CD4-positive, alpha-beta T cell treated with Interleukin-21 for 1 hour (primary cell): ENCODE data around the gene HSF5.
A peak's percentile ranks its signal among the peaks of the same experiment; 100 is the strongest.

Experiments used
- DNase-seq: peaks from one replicate; pipeline ENCODE4 v3.0.0-alpha.2; 2020

HSF5 gene, protein sequence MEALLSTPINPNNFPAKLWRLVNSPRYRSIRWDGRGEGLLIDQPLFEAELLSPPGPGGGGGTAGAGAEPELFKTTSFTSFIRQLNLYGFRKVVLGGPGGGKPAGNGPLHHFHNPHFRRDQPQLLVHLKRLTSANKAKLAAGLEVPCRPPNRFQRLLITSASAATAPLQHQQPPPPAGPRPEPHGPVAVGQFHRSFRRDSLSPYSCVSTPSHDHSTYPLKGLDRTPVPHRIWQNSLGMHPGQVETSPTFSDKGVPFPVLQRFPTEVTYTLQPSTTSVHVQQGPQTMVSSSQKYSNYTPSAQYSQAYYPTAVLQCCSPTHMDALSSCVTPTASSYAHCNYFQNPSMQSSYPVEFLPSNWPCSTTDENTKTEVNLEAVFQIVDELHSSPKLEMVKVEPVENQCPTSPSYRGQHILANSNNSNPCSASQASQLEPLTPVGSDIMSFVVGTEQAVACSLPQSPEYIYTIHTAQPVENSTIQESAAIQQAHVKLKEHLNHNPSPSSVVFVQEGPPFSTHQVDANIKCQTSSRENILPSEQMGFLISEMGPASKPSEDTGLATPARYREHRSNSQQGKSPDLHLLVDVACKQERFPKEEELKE

DNA sequence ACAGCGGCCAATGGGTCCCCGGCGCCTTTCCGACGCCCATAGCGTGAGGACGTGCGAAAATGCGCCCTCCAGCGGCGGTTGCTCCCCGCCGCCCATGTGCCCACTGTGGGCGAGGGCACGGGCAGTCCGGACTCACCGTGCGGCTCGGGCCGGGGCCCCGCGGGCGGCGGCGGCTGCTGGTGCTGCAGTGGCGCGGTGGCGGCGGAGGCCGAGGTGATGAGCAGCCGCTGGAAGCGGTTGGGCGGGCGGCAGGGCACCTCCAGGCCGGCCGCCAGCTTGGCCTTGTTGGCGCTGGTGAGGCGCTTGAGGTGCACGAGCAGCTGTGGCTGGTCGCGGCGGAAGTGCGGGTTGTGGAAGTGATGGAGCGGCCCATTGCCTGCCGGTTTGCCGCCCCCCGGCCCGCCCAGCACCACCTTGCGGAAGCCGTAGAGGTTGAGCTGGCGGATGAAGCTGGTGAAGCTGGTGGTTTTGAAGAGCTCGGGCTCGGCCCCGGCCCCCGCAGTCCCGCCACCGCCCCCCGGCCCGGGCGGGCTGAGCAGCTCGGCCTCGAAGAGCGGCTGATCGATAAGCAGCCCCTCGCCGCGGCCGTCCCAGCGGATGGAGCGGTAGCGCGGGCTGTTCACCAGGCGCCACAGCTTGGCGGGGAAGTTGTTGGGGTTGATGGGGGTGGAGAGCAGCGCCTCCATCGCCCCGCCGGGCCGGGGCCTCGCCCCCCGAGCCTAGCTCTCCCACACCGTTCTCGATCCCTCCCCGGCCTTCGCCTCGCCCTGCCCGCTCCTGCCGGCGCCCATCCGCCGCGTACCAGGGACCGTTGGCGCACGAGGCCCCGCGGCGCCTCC is at the start of gene HSF5:
Gene HSF5 (minus strand): TSS at position 820 of the 839 bp plus-strand sequence. CDS start 134 bp downstream, at position 686.
- peak; percentile 79 for DNase-seq

DNA sequence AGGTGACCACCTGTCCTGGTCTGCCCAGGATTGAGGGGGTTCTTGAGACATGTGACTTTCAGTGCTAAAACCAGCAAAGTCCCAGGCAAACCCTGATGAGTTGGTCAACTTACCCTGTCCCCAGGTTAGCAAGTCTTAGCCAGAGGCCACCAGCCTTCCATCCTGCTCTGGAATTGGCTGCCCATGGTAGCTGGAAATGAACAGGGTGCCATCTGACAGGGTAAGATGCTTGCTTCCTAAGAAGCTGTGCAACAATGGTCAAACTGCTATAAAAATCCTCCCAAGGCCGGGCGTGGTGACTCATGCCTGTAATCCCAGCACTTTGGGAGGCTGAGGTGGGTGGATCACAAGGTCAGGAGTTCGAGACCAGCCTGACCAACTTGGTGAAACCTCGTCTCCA is 49.1 kb upstream of the HSF5 start:
- DNase-seq = no peak

DNA sequence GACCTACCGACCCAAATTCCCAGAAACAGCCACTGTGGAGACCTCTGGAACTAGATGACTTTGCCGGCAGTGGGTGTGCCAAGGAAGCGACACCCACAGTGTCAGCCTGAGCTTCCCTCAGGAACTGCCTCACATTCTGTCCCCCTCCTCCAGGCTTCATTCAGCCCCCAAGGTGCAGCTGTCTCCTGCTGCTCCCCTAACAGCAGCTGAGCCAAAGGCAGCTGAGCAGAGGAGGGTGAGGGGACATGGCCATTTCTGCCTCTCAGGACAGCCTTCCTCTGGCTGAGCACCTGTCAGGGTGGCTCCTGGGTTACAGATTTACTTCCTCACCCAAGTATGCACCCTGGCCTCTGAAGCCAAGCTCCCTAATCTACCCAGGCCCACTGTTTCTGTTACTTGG is 48.3 kb upstream of the HSF5 start:
- DNase-seq = no peak

DNA sequence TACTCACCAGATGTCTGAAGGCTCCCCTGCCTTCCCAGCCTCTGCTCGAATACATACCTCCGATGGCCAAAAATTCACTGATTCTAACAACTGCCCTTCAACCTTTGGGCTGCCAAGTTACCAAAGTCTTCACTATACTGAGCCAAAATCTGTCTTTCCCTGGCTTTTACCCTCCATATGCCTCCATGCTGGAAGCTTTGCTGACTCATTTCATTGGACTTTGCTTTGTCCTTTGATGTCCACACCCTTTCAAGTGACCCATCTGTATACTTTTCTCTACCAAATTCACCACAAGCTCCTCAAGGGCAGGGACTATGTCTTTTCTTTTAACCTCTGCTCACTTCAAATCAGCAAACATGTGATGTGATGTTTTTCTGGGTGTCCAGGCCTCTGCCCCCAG is 47.2 kb upstream of the HSF5 start:
- no peak for DNase-seq

DNA sequence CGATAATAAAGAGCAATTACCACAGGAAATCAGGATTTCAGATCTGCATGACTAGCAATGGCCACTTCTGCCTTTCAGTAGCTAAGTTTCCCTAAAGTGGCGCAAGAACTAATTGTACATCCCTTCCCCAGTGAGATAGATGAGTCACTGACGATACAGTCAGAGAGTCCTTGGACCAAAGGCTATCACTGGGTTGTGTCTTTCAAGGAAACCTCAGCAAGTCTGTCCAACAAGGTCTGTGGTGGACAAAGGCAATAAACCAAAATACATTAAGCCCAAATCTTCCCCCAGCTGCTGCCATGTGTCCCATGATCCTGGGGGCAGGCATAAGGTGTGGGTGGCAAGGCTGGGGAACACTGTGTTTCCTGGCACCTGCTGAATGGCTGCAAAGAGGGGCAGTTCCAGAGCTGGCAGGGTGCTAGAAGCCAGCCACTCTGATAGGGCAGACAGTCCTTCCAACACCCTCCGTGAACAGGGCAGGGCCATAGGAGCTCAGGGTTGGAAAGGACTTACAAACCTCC is 46.8 kb upstream of the HSF5 start:
- no peak for DNase-seq

DNA sequence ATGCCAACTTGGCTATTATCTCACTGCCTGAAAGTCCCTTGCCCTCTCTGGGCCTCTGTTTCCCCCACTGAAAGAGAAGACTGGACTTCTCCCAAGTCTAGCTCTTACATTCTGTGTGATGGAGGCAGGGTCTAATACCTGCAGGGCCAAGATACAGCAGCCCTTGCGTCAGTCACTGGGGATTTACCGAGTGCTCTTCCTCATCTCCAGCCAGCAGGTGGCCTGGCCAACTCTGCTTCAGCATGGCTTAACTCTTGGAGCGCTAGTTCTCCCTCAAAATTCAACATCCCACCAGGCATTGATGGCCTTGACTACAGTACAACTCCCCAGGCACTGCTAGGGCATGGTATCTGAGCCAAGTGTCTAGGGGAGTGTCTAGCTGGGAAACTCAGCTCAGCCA is 46.1 kb upstream of the HSF5 start:
- DNase-seq = no peak

DNA sequence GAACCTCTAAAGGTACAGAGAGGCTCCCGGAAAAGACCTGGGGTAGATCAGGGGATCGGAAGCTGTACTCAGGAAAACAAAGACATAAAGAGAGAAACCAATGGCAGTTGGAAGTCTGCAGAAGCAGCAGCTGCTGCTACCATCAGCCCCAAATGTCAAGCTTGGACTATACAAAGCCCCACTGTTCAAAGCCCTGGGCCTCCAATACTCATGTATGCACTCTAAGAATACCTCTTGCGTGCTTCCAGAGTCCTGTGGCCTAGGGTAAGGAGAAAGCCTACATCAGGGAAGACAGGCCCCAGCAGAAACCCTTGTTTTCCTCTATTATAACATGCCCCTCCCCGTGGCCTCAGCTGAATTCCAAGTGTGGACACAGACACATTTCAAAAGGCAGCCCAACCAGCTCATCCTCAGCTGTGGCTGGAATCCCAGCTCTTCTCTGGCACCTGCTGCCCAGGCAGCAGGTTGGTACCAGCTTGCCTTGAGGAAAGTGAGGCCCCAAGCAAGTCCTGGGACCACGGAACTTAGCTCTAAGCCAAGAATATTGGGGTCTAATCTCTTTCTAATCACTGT is 45.5 kb upstream of the HSF5 start:
- DNase-seq = no peak

DNA sequence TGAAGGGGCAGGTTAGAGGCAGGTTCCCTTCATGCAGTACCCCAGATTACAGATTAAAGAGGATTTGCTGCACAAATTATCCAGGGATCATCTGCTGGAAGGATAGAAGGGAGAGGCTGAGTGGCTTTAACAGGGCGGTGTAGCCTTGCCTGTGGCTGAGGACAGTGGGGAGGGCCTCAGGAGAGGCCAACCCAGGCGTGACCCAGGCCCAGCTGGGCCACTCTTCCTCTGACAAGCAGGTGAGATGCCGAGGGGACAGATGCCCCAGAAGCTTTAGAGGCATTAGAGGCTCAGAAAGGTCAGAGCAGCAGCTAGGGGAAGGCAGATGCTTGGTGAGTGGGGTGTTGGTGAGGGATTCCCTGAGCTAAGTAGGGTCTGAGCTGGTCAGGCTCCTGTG is 44.3 kb upstream of the HSF5 start:
- no peak for DNase-seq

DNA sequence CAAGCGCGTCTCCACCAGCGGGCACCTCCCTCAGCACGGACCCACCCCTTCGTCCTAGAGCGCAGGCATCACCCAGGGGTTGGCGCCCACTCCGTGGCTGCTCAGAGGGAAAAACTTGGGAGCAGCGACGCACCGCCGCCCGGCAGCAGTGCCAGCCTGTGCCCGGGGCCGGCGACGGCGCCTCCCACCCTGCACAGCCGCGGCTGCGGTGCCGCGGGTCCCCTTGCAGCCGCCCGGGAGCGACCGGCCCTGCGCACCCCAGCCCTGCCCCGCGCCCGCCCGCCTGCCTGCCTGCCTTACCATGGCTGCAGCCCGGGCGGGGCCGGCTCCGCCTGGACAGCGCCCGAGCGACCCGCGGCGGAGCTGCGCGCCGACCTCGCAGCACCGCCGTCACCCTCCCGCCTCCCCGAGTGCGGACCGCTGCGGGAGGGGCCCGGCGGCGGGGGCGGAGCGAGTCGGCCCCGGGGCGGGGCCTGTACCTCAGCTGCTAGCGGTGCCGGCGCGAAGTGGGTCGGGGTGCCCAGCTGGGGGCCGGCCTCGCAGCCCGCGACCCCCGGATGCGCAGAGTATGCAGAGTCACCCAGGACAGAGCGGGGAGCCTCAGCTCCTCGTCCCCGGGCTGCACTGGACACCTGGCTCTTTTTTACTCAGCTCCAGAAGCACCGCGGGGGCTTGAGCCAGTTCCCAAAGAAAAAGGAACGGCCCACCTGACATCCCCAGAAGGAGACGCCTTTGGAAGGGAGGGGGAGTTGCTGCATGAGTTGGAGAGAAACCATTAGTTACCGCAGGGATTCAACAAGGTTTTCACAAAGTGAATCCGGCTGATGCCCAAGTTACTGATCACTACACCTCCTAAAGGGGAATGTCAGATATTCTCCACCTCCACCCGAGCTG is 43.7 kb upstream of the HSF5 start:
- DNase-seq = peak; percentile 70

DNA sequence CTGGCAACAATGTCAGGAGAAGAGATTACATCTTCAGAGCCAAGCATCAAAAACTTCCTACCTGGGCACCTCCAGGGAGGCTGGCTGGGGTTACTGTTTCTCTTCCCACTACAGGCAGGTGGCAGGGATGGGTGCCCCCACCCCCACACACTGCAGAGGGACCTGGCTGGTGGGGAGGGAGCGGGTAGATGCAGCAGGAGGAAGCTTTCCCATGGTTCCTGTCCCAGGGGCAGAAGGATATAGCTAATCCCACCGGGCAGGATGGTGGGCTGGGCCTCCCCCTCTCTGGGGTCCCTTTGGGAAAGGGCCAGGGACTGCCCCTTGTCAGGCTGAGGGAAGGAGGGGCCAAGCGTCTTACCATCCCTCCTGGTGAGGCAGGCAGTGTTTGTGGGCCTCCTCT is 42.9 kb upstream of the HSF5 start:
- no peak for DNase-seq

DNA sequence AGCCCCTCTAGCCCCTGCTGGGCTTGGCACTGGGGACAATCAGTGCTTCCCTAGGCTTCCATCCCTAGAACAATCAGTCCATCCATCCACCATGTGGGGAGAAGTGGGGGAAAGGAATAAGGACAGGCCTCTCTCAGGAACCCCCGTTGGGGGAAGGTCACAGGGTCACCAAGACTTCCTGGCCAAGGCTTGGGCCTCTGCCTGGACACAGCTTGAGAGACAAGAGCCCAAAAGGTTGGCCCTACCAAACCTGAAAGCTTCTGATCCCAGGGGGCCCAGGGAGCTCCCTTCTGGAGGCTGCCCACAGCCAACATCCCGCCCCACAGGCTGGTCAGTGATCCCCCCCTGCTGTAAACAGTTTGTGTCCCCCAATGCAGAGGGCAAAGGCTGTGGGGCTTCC is 42.4 kb upstream of the HSF5 start:
- DNase-seq = no peak

DNA sequence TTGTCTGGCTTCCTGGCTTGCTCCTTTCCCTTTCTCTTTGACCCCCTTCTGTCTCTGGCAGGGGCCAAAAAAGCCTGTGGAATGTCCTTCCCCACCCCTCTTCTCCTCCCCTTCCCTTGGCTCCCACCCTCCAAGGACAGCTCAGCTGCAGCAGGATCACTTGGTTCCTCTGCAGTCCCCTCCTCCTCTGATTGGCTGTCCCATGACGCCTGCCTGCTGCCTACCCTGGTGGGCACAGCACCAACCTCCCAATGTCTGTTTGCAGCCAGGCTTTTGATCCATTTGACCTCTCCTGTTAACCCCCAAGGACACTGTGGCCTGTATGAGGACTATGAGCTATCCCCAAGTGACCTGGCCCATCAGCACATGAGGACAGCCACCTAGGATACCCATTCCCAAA is 41.1 kb upstream of the HSF5 start:
- DNase-seq = no peak

DNA sequence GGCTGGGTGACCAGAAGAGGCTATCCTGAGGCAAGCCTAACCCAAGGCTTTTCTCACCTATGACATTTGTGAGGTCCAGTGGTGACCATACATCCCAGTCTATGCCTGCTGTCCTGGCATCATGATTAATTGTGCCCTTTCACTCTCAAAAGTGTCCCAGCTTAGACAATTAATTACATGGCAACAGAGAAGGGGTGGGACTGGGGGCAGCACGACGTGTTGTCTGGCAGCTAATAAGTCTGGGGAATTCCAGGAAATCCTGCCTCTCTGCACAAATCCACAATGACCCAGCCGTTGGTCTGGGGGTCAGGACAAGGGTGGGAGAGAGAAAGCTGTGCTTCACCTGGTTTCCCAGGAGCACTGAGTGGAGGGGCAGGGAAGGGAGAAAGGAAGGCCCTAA is 40.2 kb upstream of the HSF5 start:
- no peak for DNase-seq

DNA sequence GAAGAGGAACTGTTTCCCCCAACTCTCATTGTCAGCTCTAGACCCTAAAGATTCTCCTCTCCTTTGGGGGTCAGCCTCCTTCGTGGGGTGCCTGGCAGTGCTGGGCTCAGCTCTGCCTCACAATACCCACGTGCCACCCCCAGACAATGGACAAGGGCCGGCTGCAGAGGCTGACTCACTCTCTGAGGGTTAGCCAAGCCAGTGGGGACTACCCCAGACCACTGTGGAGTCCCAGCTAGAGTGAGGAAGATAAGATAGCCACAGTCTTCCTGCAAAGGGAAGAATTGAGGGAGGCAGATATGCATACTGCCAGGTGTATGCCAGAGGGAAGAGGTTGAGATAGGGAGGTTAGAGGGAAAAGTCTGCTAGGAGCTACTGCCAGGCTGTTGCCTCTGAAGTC is 39.7 kb upstream of the HSF5 start:
- no peak for DNase-seq

DNA sequence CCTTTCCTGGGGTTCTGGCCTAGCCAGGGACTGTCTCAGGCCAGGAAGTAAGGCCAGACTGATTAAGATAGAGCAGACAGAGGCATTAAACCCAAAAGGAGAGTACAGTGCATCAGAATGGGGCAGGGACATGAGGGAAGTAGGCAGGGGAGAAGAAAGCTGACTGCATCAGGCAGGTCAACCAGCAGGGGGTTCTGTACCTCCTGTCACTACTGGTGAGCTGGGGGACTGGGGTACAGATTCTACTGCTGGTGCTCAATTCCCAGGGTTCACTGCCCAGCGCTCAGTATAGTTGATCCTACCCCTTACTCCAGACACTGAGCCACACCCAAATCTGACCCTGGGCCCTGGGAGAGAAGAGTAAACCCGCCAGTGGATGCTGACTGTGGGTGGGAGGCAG is 39.1 kb upstream of the HSF5 start:
- no peak for DNase-seq

DNA sequence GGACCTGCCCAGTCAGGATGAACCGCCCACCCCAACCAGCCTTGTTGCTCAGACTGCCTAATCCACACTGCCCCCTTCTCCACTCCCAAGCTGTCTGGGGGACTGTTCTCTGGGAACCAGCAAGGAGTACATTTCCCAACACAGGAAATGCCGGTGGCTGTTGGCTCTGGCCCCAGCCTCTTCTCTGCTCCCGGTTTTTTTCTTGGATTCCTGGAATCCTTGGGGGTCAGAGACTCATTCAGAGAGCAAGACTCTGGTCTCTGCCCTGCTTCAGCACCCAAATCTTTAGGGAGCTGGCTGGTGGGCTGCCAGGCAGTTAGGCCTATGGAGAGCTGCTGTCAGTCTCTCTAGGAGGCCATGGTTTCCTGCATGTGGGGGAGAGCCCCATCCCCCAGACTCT is 37.0 kb upstream of the HSF5 start:
- no peak for DNase-seq

DNA sequence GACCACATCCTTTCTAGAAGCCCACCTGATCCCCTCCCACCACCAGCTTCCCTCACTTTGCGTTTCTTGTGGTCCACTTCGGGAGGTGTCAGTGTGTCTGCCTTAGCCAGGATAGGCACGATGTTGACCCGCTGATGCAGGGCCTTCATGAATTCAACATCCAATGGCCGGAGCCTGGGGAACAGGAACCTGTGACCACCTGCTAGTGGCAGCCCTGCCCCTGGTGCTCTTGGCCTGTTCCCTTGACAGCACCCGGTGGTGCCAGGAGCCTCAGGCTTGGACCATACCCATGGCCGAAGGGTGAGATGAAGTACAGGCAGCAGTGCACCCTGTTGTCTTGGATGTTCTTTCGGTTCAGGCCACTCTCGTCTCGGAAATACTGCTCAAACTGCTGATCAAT is 33.5 kb upstream of the HSF5 start:
- DNase-seq = no peak

DNA sequence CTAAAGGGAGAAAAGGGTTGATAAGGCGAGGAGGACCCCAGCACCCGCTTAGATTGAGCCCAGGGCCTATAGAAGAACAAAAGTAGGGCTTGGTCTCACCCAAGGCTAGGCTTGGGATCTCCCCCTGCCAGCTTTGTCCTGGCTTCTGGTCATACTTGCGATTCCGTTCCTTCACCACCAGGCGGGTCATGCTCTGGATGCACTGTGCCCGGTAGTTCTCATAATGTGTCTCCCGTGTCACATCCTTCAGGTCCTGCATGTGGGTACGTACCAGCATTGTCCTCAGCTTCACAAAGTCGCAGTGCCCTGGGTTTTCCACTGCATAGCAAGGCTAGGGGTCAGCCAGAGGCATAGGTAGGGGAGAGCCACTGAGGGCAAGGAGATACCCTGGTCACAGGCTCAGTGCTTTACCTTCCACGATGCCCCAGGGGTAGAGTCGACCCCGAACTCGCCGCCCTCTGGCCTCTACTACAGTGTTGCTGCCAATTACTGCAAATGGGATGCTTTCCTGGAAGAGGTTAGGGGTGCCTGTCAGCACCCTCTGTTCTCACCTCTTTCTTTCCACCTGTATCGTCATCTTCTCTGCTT is 32.7 kb upstream of the HSF5 start:
- DNase-seq = no peak

DNA sequence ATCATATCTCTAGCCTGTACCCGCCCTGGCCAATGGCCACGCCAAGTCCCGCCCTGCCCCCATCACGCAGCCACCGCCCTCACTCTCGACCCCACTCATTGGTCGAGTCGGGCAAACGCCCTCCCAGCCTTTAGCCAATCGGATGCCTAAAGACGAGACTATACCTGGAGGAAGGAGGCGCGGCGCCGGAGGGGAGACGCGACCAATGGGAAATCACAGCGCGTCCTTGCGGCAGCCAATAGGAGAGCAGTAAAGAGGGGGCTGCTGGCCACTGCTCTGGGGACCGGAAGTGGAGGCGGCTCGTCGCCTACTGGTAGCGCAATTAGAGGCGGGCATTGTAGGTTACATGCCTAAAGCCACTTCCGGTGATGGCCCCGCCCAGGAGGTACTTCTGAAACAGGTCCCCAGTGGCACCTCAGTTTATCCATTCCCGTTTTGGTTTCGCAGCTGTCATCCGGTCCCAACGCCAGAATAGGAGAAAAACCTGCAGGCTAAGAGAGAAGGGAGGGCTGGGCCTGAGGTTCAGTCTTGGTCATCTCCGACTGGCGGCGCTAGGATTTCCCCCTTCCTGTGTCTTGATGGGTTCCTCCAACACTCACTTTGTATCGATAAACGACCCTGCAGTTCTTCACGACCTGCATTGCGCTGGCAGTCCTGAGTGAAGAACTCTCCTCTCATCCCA is 29.9 kb upstream of the HSF5 start:
- peak; percentile 100 for DNase-seq

DNA sequence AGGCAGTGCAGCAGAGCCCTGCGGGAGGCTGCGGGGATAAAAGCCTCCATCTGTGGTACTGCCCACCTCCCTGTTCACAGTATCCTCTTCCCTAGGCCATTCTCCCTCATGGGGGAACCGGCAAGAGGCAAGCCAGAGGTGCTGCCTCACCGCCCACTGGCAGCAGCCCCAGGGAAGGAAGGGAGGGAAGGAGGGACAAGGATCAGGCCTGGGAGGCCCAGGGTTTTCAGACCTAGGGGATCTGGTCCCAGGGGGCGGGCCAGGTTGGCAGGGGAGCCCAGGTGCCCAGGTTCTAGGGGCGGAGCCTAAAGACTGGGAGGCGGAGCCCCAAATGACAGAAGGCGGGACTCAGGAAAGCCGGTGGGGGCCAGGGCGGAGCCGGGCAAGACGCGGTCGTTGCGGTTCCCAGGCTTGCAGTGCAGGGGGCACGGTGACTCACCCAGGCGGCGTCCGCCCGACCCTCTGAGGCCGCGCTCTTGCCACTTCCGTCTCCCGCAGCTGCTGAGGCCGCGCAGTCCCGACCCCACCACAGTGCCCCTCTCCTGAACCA is 29.2 kb upstream of the HSF5 start:
- no peak for DNase-seq
